ENCODE data around the gene TCERG1L. TPM values are rescaled to one million over a fixed set of nuclear protein-coding genes. Genes with fewer than 3 reads are reported as not detected.

The TCERG1L gene
- total RNA-seq, 2 donors from 2014 or later, result not detected

GRCh38 chr10:131056781-131057180 lies 254.7 kb downstream of the TCERG1L start:
- ATAC-seq, result no peak
- intact Hi-C loops (cut with DNase I, micrococcal nuclease), result no loop called here
- no peak for DNase-seq

- DNase-seq, result no peak
- no peak for ATAC-seq
- intact Hi-C loops (cut with DNase I, micrococcal nuclease), result no loop called here
Observed at GRCh38 chr10:131056091-131056579, 255.4 kb downstream of the TCERG1L start.

DNA sequence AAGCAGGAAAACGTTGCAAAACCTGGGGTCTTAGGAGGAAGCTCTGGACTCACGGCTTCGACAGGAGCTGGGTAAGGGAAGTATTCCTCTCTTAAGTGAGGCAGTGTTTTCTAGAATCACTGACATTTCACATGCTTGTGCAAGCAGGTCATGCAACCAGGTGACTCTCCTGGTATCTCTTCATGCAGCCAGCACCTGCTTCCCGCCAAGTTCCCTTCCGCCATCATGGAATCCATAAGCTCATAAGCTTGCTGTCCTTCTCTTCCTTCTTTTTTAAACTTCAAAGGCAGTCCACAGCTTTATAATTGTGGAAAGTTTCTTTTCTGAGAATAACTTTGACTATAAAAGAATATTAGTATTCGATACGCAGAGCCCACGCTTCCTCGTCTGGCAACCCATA lies 256.1 kb downstream of the TCERG1L start:
- intact Hi-C loops (cut with DNase I, micrococcal nuclease), result no loop called here
- ATAC-seq, result no peak
- no peak for DNase-seq

DNA sequence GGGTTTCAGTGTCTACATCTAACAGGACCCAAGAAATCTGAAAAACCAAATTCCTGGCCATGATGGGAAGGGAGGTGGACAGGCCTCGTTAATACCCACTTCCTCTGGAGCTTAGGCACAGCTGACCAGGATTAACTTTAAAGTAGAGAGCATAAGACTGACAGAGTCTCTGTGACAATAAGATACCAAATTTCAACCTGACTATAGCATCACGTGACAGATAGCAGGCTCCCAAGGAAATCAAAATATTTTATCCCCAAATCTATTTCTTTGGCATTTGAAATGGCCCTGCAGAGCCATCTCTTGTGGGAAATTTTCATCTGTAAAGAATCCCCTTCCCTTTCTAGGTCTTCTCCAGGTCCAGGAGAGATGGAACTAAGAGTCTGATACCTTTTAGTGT lies 258.3 kb downstream of the TCERG1L start:
- intact Hi-C loops (cut with DNase I, micrococcal nuclease), result no loop called here
- DNase-seq (no peak), ATAC-seq (no peak)

DNA sequence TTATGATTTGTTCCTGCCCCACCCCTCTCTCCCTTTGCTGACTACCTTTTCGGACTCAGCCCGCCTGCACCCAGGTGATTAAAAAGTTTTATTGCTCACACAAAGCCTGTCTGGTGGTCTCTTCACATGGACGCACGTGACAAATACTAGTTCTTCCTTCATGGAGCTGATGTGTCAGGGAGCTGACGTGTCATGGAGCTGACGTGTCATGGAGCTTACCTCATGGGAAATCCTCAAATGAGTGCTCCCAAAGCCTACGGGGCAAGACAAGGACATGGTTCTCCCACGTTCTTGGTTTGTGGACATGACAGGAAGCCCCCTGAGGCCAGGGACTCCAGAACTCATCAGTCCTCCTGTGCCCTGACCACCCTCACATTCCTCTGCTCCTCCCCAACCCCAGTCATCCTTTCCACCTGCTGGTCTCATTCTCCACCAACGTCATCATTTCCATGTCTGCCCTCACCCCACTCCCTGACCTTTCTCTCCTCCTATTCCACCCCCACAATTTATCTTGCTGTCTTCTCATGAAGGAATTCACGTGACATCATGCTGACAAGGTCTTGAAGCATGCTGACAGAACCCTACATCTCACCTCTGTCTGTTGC lies 261.3 kb downstream of the TCERG1L start:
- intact Hi-C loops (cut with DNase I, micrococcal nuclease), result no loop called here
- no peak for ATAC-seq
- DNase-seq, result no peak

DNA sequence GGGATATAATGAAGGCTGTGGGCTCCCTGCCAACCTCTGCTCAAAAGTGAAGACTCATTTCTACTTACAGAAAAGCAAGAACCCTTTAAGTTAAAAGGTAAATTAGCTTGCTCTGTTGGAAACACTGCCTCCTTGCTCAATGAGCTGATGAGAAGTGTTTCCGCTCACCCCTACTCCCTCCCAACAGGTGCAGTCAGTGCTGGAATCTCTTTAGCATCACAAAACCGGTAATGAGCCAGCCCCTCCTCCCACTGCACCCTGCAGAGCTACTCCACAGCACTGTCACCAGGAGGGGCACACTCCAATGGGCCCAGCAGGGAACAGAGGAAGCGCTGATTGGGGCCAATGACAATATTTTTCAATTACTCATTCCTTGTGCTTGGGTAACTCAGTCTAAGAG lies 262.5 kb downstream of the TCERG1L start:
- DNase-seq (no peak), ATAC-seq (no peak)
- intact Hi-C loops (cut with DNase I, micrococcal nuclease), result no loop called here

DNA sequence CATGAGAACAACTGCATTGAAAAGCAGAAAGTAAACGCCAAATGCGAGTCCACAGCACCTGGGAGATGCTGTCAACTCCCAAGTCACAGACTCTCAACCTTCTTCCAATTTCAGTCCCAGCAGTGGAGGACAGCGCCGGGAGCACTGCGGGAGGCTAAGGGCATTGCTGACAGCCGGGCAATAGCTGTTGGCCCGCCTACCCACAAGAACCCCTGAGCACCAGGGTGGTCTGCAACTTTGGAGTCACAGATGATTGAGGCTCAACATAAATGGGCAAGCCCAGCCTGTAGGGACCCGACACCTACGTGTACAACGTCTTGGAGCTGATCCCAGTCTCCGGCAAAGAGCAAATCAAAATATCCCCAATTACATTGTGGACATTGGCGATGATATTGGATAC lies 262.9 kb downstream of the TCERG1L start:
- no peak for DNase-seq
- intact Hi-C loops (cut with DNase I, micrococcal nuclease), result no loop called here
- no peak for ATAC-seq

GRCh38 chr10:131047501-131047900 lies 264.0 kb downstream of the TCERG1L start:
- no peak for DNase-seq
- ATAC-seq, result no peak
- intact Hi-C loops (cut with DNase I, micrococcal nuclease), result no loop called here

GRCh38 chr10:131046194-131046593 lies 265.3 kb downstream of the TCERG1L start:
- DNase-seq (no peak), ATAC-seq (no peak)
- intact Hi-C loops (cut with DNase I, micrococcal nuclease), result no loop called here

DNA sequence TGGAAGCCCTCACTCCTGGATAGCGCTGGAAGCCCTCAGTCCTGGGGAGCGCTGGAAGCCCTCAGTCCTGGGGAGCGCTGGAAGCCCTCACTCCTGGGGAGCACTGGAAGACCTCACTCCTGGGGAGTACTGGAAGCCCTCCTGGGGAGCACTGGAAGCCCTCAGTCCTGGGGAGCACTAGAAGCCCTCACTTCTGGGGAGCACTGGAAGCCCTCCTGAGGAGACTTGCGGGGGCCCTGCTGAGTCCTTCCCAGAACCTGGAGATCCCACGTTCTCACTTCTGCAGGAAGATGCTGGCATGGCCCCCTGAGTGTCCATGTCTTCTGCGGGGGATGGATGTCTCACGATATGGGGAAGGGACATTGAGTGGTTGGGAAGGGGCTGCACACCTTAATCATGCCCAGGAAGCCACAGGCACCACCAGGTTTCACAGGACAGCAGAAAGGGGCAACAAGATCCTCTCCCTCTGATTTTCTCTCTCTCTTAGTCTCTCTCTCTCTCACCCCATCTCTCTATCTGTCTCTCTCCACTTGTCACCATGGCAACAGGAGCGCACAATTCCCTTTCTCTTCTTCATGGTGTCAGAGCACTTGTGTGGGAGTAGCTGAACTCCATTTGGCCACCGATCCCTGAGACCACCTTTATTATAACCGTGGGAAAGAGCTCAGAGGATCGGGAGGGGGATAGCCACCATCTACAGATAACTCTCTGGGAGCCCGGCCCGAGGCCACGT lies 267.0 kb downstream of the TCERG1L start:
- DNase-seq (no peak), ATAC-seq (no peak)
- intact Hi-C loops (cut with DNase I, micrococcal nuclease), result no loop called here

GRCh38 chr10:131043039-131043691 lies 268.4 kb downstream of the TCERG1L start:
- intact Hi-C loops (cut with DNase I, micrococcal nuclease), result no loop called here
- ATAC-seq (no peak), DNase-seq (no peak)

All from left colon (tissue), 2 donors.